Colonic mucosa (tissue), 4 donors: ENCODE data around the gene ABCB11. TPM values are rescaled to one million over a fixed set of nuclear protein-coding genes. Genes with fewer than 3 reads are reported as not detected.
A peak's percentile ranks its signal among the peaks of the same experiment; 100 is the strongest.

Experiments
- DNase-seq: peaks from one replicate; pipeline ENCODE4 v3.0.0-alpha.2; 2020
- H3K27ac ChIP-seq: fragments of 200-600 bp; one replicate; pipeline ENCODE4 v1.8.0; 2021
- H3K27me3 ChIP-seq: fragments of 200-600 bp; one replicate; pipeline ENCODE4 v1.8.0; 2021
- H3K36me3 ChIP-seq: fragments of 200-600 bp; one replicate; pipeline ENCODE4 v1.8.0; 2021
- H3K4me1 ChIP-seq: fragments of 200-600 bp; one replicate; pipeline ENCODE4 v1.8.0; 2021; ENCODE audit warnings: mild to moderate bottlenecking
- H3K4me3 ChIP-seq: fragments of 200-600 bp; one replicate; pipeline ENCODE4 v1.8.0; 2021
- H3K9ac ChIP-seq, 2 donors: one replicate each; pipeline ENCODE4 v1.7.0; 2013; ENCODE audit warnings: control low read depth in 2 of 2, low read depth in 2 of 2, low read length in 2 of 2
- H3K9me3 ChIP-seq: fragments of 200-600 bp; one replicate; pipeline ENCODE4 v1.8.0; 2021
- intact Hi-C: fragments of 100-400 bp; cut with DNase I; formaldehyde crosslinking; loops from one replicate; pipeline ENCODE4 v1.14.1; 2022
- total RNA-seq, 2 donors: library from RNA; stranded (reverse); fragmentation: NEBNext Ultra II Directional in 1 of 2; extraction: Animal tissue kit (Norgen Biotek cat#: 25700) in 1 of 2; gene quantifications; one replicate each; pipeline ENCODE4 v1.2.1, GENCODE V29; 2021
- TF ChIP-seq, protein P1 (sequence below): fragments of 200-600 bp; IDR thresholded peaks from one replicate; pipeline ENCODE4 v1.8.0; 2022; ENCODE audit warnings: antibody characterized with exemption, mild to moderate bottlenecking
- donor health status: healthy.
- donor health status: DM: no; HTN: no; CAD: no.
- donor health status: DM: no; HTN: no; CAD: no.

Gene ABCB11
- total RNA-seq, 2 donors from 2014 or later = 0.74 to 1.1 TPM

- H3K36me3 ChIP-seq = no peaks in the 10 kb centered on the region
- H3K27me3 ChIP-seq = no peaks in the 10 kb centered on the region
- intact Hi-C loops = no loop called here
- no peak overlapping the region for H3K9ac ChIP-seq
- no peaks in the 10 kb centered on the region for H3K4me1 ChIP-seq
- DNase-seq = no peak
- no peaks in the 10 kb centered on the region for H3K9me3 ChIP-seq
- TF ChIP-seq, protein P1, sequence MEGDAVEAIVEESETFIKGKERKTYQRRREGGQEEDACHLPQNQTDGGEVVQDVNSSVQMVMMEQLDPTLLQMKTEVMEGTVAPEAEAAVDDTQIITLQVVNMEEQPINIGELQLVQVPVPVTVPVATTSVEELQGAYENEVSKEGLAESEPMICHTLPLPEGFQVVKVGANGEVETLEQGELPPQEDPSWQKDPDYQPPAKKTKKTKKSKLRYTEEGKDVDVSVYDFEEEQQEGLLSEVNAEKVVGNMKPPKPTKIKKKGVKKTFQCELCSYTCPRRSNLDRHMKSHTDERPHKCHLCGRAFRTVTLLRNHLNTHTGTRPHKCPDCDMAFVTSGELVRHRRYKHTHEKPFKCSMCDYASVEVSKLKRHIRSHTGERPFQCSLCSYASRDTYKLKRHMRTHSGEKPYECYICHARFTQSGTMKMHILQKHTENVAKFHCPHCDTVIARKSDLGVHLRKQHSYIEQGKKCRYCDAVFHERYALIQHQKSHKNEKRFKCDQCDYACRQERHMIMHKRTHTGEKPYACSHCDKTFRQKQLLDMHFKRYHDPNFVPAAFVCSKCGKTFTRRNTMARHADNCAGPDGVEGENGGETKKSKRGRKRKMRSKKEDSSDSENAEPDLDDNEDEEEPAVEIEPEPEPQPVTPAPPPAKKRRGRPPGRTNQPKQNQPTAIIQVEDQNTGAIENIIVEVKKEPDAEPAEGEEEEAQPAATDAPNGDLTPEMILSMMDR = no peak
- no peak overlapping the region for H3K27ac ChIP-seq
- H3K4me3 ChIP-seq = no peak overlapping the region
Observed at GRCh38 chr2:169038338-169038757, 7.2 kb upstream of the ABCB11 start.

- H3K9me3 ChIP-seq = no peaks in the 10 kb centered on the region
- no peaks in the 10 kb centered on the region for H3K27me3 ChIP-seq
- no peak overlapping the region for H3K27ac ChIP-seq
- H3K9ac ChIP-seq = no peak overlapping the region
- intact Hi-C loops = no loop called here
- DNase-seq = no peak
- H3K4me1 ChIP-seq = no peaks in the 10 kb centered on the region
- H3K36me3 ChIP-seq = no peaks in the 10 kb centered on the region
- H3K4me3 ChIP-seq = no peak overlapping the region
- TF ChIP-seq, protein P1 = no peak
Observed at GRCh38 chr2:169036736-169037440, 5.8 kb upstream of the ABCB11 start.

DNA sequence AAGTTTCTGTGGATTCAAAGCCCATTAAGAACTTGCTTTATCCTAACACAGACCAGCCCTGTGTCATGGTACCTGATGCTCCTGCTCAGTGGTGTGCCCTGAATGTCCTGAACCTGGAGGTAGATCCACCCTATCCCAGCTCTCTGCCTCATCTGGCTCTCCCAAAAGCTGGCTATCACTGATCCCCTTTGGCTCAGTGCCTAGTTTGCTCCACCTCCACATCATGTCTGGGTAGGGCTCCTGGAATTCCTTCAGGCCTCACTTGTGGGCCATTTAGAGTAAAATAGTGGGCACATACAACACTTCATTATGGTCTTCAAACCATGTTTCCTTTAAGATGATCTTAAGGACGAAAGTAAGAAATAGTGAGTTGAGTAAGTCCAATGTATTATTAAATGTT is 4.8 kb upstream of the ABCB11 start:
- Histone ChIP-seq H3K4me3 (no peak overlapping the region), H3K27me3 (no peaks in the 10 kb centered on the region), H3K4me1 (no peaks in the 10 kb centered on the region), H3K9me3 (no peaks in the 10 kb centered on the region), H3K9ac (no peak overlapping the region), H3K27ac (no peak overlapping the region), H3K36me3 (no peaks in the 10 kb centered on the region)
- DNase-seq = no peak
- TF ChIP-seq, protein P1 = no peak
- intact Hi-C loops = no loop called here

- Histone ChIP-seq H3K9me3 (no peaks in the 10 kb centered on the region), H3K36me3 (no peaks in the 10 kb centered on the region), H3K9ac (no peak overlapping the region), H3K4me1 (no peaks in the 10 kb centered on the region), H3K27ac (peak overlapping the region; percentile 52), H3K27me3 (no peaks in the 10 kb centered on the region), H3K4me3 (no peak overlapping the region)
- DNase-seq = no peak
- TF ChIP-seq, protein P1 = no peak
- intact Hi-C loops = no loop called here
Observed at GRCh38 chr2:169034984-169035544, 3.9 kb upstream of the ABCB11 start.

DNA sequence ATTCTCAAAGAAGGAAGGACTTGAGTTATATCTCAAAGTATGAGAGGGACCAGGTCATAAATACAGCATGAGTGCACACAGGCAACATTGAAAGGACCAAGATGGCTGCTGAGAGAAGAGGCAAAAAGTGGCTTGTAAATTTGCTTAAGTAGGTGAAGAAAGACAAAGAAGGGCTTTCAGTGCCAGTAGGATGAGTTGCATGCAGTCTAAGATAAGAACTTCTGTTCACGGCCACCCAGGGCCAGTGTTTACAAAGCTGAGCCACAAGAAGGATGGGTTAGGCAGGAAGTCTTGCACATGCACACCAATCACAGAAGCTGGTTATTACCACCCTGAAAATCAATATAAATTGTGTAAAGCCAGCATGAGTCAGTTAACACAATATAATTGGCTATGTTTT is 3.1 kb upstream of the ABCB11 start:
- Histone ChIP-seq H3K36me3 (no peaks in the 10 kb centered on the region), H3K9me3 (no peaks in the 10 kb centered on the region), H3K4me1 (no peaks in the 10 kb centered on the region), H3K27me3 (no peaks in the 10 kb centered on the region), H3K27ac (peak overlapping the region; percentile 52), H3K4me3 (no peak overlapping the region), H3K9ac (no peak overlapping the region)
- intact Hi-C loops = no loop called here
- peak; percentile 34 for DNase-seq
- TF ChIP-seq, protein P1 = no peak
